GM19452 (cell line): ENCODE measurements around the gene DGCR2.
"Not testable (repeated sequence)": the region's sequence is repeated elsewhere in the genome, so short reads cannot be mapped to it uniquely, and the experiment has no call there.

Source experiments
- ATAC-seq: cut with Tn5 transposase; IDR thresholded peaks from one replicate; pipeline ENCODE4 v1.9.1; 2021; ENCODE audit not compliant: unreplicated experiment

The DGCR2 gene

GRCh38 chr22:19044381-19044780 is 77.8 kb downstream of the DGCR2 start:
- ATAC-seq = no peak

- no peak for ATAC-seq
Measured at GRCh38 chr22:19043121-19044085, 78.8 kb downstream of the DGCR2 start.

GRCh38 chr22:19042285-19043120 is 79.7 kb downstream of the DGCR2 start:
- no peak for ATAC-seq

GRCh38 chr22:19041704-19042074 is 80.5 kb downstream of the DGCR2 start:
- ATAC-seq = no peak

- ATAC-seq = no peak
Measured at GRCh38 chr22:19040888-19041703, 81.1 kb downstream of the DGCR2 start.

- ATAC-seq = no peak
Measured at GRCh38 chr22:19040391-19040861, 81.8 kb downstream of the DGCR2 start.

- ATAC-seq = no peak
Measured at GRCh38 chr22:19039796-19040280, 82.4 kb downstream of the DGCR2 start.

- no peak for ATAC-seq
Measured at GRCh38 chr22:19039448-19039780, 82.8 kb downstream of the DGCR2 start.

GRCh38 chr22:19038728-19039447 is 83.3 kb downstream of the DGCR2 start:
- ATAC-seq = no peak

- no peak for ATAC-seq
Measured at GRCh38 chr22:19038164-19038546, 84.1 kb downstream of the DGCR2 start.

GRCh38 chr22:19037282-19038163 is 84.7 kb downstream of the DGCR2 start:
- ATAC-seq = no peak

- ATAC-seq = no peak
Measured at GRCh38 chr22:19036523-19037273, 85.5 kb downstream of the DGCR2 start.

- ATAC-seq = no peak
Measured at GRCh38 chr22:19036229-19036522, 86.0 kb downstream of the DGCR2 start.

GRCh38 chr22:19035474-19036228 is 86.6 kb downstream of the DGCR2 start:
- ATAC-seq = no peak

- not testable (repeated sequence) for ATAC-seq
Measured at GRCh38 chr22:19035126-19035473, 87.1 kb downstream of the DGCR2 start.

- ATAC-seq = not testable (repeated sequence)
Measured at GRCh38 chr22:19034724-19035120, 87.5 kb downstream of the DGCR2 start.

- not testable (repeated sequence) for ATAC-seq
Measured at GRCh38 chr22:19034031-19034723, 88.0 kb downstream of the DGCR2 start.

- not testable (repeated sequence) for ATAC-seq
Measured at GRCh38 chr22:19033568-19033905, 88.7 kb downstream of the DGCR2 start.
